HEK293 (cell line): ENCODE data around the gene DNAJC6.

Experiments used
- HOXC10 ChIP-seq: sonication (generic); formaldehyde crosslinking; IDR thresholded peaks from 2 replicates; pipeline ENCODE4 v1.8.1; 2023; ENCODE audit warnings: mild to moderate bottlenecking, missing genetic modification reagents
- KLF1 ChIP-seq: fragments of 450-650 bp; formaldehyde crosslinking; IDR thresholded peaks from 2 replicates; pipeline ENCODE4 v1.5.1; 2016; ENCODE audit warnings: missing biosample characterization, missing genetic modification characterization
- MZF1 ChIP-seq: fragments of 450-650 bp; formaldehyde crosslinking; IDR thresholded peaks from 2 replicates; pipeline ENCODE4 v1.5.1; 2017; ENCODE audit warnings: missing biosample characterization, missing genetic modification characterization, borderline replicate concordance
- PRDM4 ChIP-seq: fragments of 450-650 bp; formaldehyde crosslinking; IDR thresholded peaks from 2 replicates; pipeline ENCODE4 v1.5.1; 2017; ENCODE audit warnings: missing biosample characterization, missing genetic modification characterization
- SCRT2 ChIP-seq: fragments of 450-650 bp; formaldehyde crosslinking; IDR thresholded peaks from 2 replicates; pipeline ENCODE4 v1.5.1; 2016; ENCODE audit warnings: missing biosample characterization, missing genetic modification characterization
- ZNF221 ChIP-seq: fragments of 450-650 bp; formaldehyde crosslinking; IDR thresholded peaks from 2 replicates; pipeline ENCODE4 v1.5.1; 2017; ENCODE audit warnings: missing biosample characterization, missing genetic modification characterization, borderline replicate concordance
- ZNF266 ChIP-seq: fragments of 450-650 bp; formaldehyde crosslinking; IDR thresholded peaks from 2 replicates; pipeline ENCODE4 v1.5.1; 2016; ENCODE audit warnings: missing biosample characterization, missing genetic modification characterization, low read depth
- ZNF302 ChIP-seq: fragments of 450-650 bp; formaldehyde crosslinking; IDR thresholded peaks from 2 replicates; pipeline ENCODE4 v1.5.1; 2016; ENCODE audit warnings: missing biosample characterization, missing genetic modification characterization, low read depth
- ZNF350 ChIP-seq: fragments of 450-650 bp; formaldehyde crosslinking; IDR thresholded peaks from 2 replicates; pipeline ENCODE4 v1.5.0; 2017; ENCODE audit warnings: missing biosample characterization, mild to moderate bottlenecking, missing genetic modification characterization
- ZNF354C ChIP-seq: fragments of 450-650 bp; formaldehyde crosslinking; IDR thresholded peaks from 2 replicates; pipeline ENCODE4 v1.5.1; 2016; ENCODE audit warnings: missing biosample characterization, missing genetic modification characterization, low read depth, borderline replicate concordance
- ZNF488 ChIP-seq: fragments of 450-650 bp; formaldehyde crosslinking; IDR thresholded peaks from 2 replicates; pipeline ENCODE4 v1.5.1; 2016; ENCODE audit warnings: missing biosample characterization, missing genetic modification characterization
- ZNF518A ChIP-seq: fragments of 450-650 bp; formaldehyde crosslinking; conservative IDR thresholded peaks from 2 replicates; pipeline ENCODE4 v1.5.1; 2016; ENCODE audit warnings: low read depth, missing biosample characterization, missing genetic modification characterization
- ZNF664 ChIP-seq: fragments of 450-650 bp; formaldehyde crosslinking; IDR thresholded peaks from 2 replicates; pipeline ENCODE4 v1.5.1; 2016; ENCODE audit warnings: missing biosample characterization, missing genetic modification characterization
- ZSCAN16 ChIP-seq: fragments of 450-650 bp; formaldehyde crosslinking; IDR thresholded peaks from 2 replicates; pipeline ENCODE4 v1.5.1; 2016; ENCODE audit warnings: missing biosample characterization, missing genetic modification characterization
- TF ChIP-seq, protein P1 (sequence below): fragments of 450-650 bp; formaldehyde crosslinking; IDR thresholded peaks from 2 replicates; pipeline ENCODE4 v1.5.1; 2016; ENCODE audit warnings: missing biosample characterization, missing genetic modification characterization, borderline replicate concordance
- TF ChIP-seq, protein P2 (sequence below): fragments of 450-650 bp; formaldehyde crosslinking; IDR thresholded peaks from 2 replicates; pipeline ENCODE4 v1.5.1; 2016; ENCODE audit warnings: missing biosample characterization, missing genetic modification characterization
- TF ChIP-seq, protein P3 (sequence below): fragments of 450-650 bp; formaldehyde crosslinking; IDR thresholded peaks from 2 replicates; pipeline ENCODE4 v1.5.1; 2016; ENCODE audit warnings: missing biosample characterization, missing genetic modification characterization
- TF ChIP-seq, protein P4 (sequence below): fragments of 450-650 bp; formaldehyde crosslinking; IDR thresholded peaks from 2 replicates; pipeline ENCODE4 v1.5.1; 2016; ENCODE audit warnings: missing biosample characterization, missing genetic modification characterization, low read depth

The DNAJC6 gene

DNA sequence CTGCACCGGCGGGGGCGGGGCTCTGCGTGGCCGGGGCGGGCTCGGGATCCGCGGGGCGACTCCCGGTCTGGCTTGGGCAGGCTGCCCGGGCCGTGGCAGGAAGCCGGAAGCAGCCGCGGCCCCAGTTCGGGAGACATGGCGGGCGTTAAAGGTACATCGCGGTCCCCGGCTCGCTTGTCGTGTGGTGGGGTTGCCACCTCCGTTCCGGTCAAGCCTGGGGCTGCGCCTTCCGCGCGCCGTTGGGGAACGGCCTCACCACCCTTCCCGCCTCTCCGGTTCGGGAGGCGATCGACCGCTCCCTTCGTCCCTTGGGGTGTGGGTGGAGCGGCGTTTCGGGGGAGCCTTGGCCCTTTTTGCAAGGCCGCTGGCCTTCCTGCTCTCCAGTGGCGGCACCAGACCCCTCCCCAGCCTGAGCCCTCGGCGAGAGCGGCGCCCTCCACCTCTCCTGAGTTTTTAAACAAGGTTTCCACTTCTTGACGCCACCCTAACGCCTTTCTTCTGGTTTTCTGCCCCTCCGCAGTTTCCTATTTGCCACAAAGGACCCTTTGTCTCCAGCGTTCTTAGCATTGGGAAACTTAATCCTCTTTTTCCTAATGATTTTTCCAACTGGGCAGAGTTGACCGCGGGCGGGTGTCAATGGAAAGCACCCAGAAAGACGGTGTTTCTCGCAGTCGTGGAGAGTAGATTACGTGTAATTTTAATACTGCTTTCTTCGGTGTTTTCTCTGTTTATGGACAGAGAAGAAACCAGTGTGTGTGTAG lies 111.4 kb downstream of the DNAJC6 start, which contains the start of the genes LEPR and LEPROT (continued):
- TF ChIP-seq KLF1 (0 out of 2 replicates have a peak, but pooled peaks have one; percentile 45), HOXC10 (CRISPR knock-in tag) (no peak), SCRT2 (tag by site-specific recombination) (no peak), ZNF488 (tag by site-specific recombination) (no peak), ZNF354C (tag by site-specific recombination) (no peak), ZNF302 (tag by site-specific recombination) (no peak), PRDM4 (no peak), ZNF518A (peak; percentile 55), ZNF664 (tag by site-specific recombination) (no peak), ZNF266 (no peak), ZSCAN16 (tag by site-specific recombination) (no peak), ZNF350 (no peak), ZNF221 (tag by site-specific recombination) (no peak), MZF1 (tag by site-specific recombination) (0 out of 2 replicates have a peak, but pooled peaks have one; percentile 20)
- TF ChIP-seq, protein P1, sequence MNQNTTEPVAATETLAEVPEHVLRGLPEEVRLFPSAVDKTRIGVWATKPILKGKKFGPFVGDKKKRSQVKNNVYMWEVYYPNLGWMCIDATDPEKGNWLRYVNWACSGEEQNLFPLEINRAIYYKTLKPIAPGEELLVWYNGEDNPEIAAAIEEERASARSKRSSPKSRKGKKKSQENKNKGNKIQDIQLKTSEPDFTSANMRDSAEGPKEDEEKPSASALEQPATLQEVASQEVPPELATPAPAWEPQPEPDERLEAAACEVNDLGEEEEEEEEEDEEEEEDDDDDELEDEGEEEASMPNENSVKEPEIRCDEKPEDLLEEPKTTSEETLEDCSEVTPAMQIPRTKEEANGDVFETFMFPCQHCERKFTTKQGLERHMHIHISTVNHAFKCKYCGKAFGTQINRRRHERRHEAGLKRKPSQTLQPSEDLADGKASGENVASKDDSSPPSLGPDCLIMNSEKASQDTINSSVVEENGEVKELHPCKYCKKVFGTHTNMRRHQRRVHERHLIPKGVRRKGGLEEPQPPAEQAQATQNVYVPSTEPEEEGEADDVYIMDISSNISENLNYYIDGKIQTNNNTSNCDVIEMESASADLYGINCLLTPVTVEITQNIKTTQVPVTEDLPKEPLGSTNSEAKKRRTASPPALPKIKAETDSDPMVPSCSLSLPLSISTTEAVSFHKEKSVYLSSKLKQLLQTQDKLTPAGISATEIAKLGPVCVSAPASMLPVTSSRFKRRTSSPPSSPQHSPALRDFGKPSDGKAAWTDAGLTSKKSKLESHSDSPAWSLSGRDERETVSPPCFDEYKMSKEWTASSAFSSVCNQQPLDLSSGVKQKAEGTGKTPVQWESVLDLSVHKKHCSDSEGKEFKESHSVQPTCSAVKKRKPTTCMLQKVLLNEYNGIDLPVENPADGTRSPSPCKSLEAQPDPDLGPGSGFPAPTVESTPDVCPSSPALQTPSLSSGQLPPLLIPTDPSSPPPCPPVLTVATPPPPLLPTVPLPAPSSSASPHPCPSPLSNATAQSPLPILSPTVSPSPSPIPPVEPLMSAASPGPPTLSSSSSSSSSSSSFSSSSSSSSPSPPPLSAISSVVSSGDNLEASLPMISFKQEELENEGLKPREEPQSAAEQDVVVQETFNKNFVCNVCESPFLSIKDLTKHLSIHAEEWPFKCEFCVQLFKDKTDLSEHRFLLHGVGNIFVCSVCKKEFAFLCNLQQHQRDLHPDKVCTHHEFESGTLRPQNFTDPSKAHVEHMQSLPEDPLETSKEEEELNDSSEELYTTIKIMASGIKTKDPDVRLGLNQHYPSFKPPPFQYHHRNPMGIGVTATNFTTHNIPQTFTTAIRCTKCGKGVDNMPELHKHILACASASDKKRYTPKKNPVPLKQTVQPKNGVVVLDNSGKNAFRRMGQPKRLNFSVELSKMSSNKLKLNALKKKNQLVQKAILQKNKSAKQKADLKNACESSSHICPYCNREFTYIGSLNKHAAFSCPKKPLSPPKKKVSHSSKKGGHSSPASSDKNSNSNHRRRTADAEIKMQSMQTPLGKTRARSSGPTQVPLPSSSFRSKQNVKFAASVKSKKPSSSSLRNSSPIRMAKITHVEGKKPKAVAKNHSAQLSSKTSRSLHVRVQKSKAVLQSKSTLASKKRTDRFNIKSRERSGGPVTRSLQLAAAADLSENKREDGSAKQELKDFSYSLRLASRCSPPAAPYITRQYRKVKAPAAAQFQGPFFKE = no peak
- TF ChIP-seq, protein P2, sequence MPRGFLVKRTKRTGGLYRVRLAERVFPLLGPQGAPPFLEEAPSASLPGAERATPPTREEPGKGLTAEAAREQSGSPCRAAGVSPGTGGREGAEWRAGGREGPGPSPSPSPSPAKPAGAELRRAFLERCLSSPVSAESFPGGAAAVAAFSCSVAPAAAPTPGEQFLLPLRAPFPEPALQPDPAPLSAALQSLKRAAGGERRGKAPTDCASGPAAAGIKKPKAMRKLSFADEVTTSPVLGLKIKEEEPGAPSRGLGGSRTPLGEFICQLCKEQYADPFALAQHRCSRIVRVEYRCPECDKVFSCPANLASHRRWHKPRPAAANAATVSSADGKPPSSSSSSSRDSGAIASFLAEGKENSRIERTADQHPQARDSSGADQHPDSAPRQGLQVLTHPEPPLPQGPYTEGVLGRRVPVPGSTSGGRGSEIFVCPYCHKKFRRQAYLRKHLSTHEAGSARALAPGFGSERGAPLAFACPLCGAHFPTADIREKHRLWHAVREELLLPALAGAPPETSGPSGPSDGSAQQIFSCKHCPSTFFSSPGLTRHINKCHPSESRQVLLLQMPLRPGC = peak; percentile 63
- TF ChIP-seq, protein P3, sequence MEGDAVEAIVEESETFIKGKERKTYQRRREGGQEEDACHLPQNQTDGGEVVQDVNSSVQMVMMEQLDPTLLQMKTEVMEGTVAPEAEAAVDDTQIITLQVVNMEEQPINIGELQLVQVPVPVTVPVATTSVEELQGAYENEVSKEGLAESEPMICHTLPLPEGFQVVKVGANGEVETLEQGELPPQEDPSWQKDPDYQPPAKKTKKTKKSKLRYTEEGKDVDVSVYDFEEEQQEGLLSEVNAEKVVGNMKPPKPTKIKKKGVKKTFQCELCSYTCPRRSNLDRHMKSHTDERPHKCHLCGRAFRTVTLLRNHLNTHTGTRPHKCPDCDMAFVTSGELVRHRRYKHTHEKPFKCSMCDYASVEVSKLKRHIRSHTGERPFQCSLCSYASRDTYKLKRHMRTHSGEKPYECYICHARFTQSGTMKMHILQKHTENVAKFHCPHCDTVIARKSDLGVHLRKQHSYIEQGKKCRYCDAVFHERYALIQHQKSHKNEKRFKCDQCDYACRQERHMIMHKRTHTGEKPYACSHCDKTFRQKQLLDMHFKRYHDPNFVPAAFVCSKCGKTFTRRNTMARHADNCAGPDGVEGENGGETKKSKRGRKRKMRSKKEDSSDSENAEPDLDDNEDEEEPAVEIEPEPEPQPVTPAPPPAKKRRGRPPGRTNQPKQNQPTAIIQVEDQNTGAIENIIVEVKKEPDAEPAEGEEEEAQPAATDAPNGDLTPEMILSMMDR (tag by site-specific recombination) = peak; percentile 65
- TF ChIP-seq, protein P4, sequence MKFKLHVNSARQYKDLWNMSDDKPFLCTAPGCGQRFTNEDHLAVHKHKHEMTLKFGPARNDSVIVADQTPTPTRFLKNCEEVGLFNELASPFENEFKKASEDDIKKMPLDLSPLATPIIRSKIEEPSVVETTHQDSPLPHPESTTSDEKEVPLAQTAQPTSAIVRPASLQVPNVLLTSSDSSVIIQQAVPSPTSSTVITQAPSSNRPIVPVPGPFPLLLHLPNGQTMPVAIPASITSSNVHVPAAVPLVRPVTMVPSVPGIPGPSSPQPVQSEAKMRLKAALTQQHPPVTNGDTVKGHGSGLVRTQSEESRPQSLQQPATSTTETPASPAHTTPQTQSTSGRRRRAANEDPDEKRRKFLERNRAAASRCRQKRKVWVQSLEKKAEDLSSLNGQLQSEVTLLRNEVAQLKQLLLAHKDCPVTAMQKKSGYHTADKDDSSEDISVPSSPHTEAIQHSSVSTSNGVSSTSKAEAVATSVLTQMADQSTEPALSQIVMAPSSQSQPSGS (tag by site-specific recombination) = no peak
